ENCODE data around the gene PREX1. TPM values are rescaled to one million over a fixed set of nuclear protein-coding genes. Genes with fewer than 3 reads are reported as not detected.

PREX1 gene
- total RNA-seq, 4 donors from 2014 or later, result 7.5 to 10.9 (median 9.1) TPM

DNA sequence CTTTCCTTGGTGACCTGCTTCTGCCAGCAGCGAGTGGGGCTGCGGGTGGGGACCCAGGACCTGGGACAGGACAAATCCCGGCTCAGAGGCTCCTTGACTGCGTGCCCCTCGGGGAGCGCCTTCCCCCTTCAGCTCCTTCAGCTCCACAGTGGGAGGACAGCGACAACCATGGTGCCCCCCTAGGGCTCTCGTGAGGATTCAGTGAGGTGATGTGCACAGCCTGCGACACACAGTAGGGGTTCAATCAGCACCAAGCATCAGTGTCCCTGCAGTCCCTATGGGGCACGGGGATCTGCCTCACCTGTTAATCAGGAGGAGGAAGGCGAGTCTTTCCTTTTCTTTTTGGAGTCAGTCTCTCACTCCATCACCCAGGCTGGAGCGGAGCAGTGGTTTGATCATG is 209.2 kb downstream of the PREX1 start:
- in situ Hi-C loops (cut with MboI; ENCODE audit: low sequenced_read_pairs in 4 of 4) (loop anchor here (5.0 to 25.0 kb wide), 8 partner anchors 831 to 1431 kb away; partner anchors contain the start of gene SULF2 (in 3 of the 4)), intact Hi-C loops (cut with DNase I; ENCODE audit: low total_unique reads) (no loop called here)
- TF ChIP-seq CTCF (IDR thresholded peaks at IDR 0.05 in 4 of 5, conservative IDR thresholded peaks at IDR 0.05 in 1 of 5) (no peak), POLR2A (IDR thresholded peaks at IDR 0.05) (no peak)
- DNase-seq (no peak), ATAC-seq (no peak)
- Histone ChIP-seq H3K36me3 (no peaks in the 10 kb centered on the region), H3K4me3 (no peak overlapping the region), H3K27me3 (no peaks in the 10 kb centered on the region), H3K9me3 (no peaks in the 10 kb centered on the region), H3K27ac (no peak overlapping the region), H3K4me1 (peaks cover 5 to 11% of the 10 kb centered on the region in 2 donors)

- ATAC-seq (no peak), DNase-seq (no peak)
- in situ Hi-C loops (cut with MboI; ENCODE audit: low sequenced_read_pairs in 4 of 4), result loop anchor here (5.0 to 25.0 kb wide), 8 partner anchors 831 to 1431 kb away; partner anchors contain the start of gene SULF2 (in 3 of the 4)
- Histone ChIP-seq H3K4me3 (no peak overlapping the region), H3K27me3 (no peaks in the 10 kb centered on the region), H3K36me3 (no peaks in the 10 kb centered on the region), H3K9me3 (no peaks in the 10 kb centered on the region), H3K27ac (no peak overlapping the region), H3K4me1 (peaks cover 5 to 11% of the 10 kb centered on the region in 2 donors)
- intact Hi-C loops (cut with DNase I; ENCODE audit: low total_unique reads), result no loop called here
- TF ChIP-seq POLR2A (IDR thresholded peaks at IDR 0.05), result no peak
- TF ChIP-seq CTCF (IDR thresholded peaks at IDR 0.05 in 4 of 5, conservative IDR thresholded peaks at IDR 0.05 in 1 of 5), result no peak
Observed at GRCh38 chr20:48618052-48618451, 209.7 kb downstream of the PREX1 start.

- ATAC-seq (no peak), DNase-seq (no peak)
- Histone ChIP-seq H3K4me3 (no peak overlapping the region), H3K4me1 (peaks cover 5 to 11% of the 10 kb centered on the region in 2 donors), H3K36me3 (no peaks in the 10 kb centered on the region), H3K27ac (no peak overlapping the region), H3K9me3 (no peaks in the 10 kb centered on the region), H3K27me3 (no peaks in the 10 kb centered on the region)
- in situ Hi-C loops (cut with MboI; ENCODE audit: low sequenced_read_pairs in 4 of 4) (loop anchor here (5.0 to 25.0 kb wide), 8 partner anchors 830 to 1430 kb away; partner anchors contain the start of gene SULF2 (in 3 of the 4)), intact Hi-C loops (cut with DNase I; ENCODE audit: low total_unique reads) (no loop called here)
- TF ChIP-seq POLR2A (IDR thresholded peaks at IDR 0.05) (no peak), CTCF (IDR thresholded peaks at IDR 0.05 in 4 of 5, conservative IDR thresholded peaks at IDR 0.05 in 1 of 5) (no peak)
Observed at GRCh38 chr20:48617481-48617880, 210.3 kb downstream of the PREX1 start.

GRCh38 chr20:48616481-48616880 is 211.3 kb downstream of the PREX1 start:
- intact Hi-C loops (cut with DNase I; ENCODE audit: low total_unique reads) (no loop called here), in situ Hi-C loops (cut with MboI; ENCODE audit: low sequenced_read_pairs in 4 of 4) (loop anchor here (5.0 to 25.0 kb wide), 8 partner anchors 829 to 1429 kb away; partner anchors contain the start of gene SULF2 (in 3 of the 4))
- no peak for ATAC-seq
- Histone ChIP-seq H3K27me3 (no peaks in the 10 kb centered on the region), H3K27ac (no peak overlapping the region), H3K4me1 (peaks cover 5 to 11% of the 10 kb centered on the region in 2 donors), H3K9me3 (no peaks in the 10 kb centered on the region), H3K4me3 (no peak overlapping the region), H3K36me3 (no peaks in the 10 kb centered on the region)
- no peak for DNase-seq
- TF ChIP-seq CTCF (IDR thresholded peaks at IDR 0.05 in 4 of 5, conservative IDR thresholded peaks at IDR 0.05 in 1 of 5) (no peak), POLR2A (IDR thresholded peaks at IDR 0.05) (no peak)

- DNase-seq, result no peak
- intact Hi-C loops (cut with DNase I; ENCODE audit: low total_unique reads) (no loop called here), in situ Hi-C loops (cut with MboI; ENCODE audit: low sequenced_read_pairs in 4 of 4) (loop anchor here (5.0 to 25.0 kb wide), 8 partner anchors 829 to 1429 kb away; partner anchors contain the start of gene SULF2 (in 3 of the 4))
Observed at GRCh38 chr20:48615871-48616270, 211.9 kb downstream of the PREX1 start.

More at GRCh38 chr20:48615871-48616270, 211.9 kb downstream of the PREX1 start:
- Histone ChIP-seq H3K9me3 (no peaks in the 10 kb centered on the region), H3K27ac (no peak overlapping the region), H3K4me1 (peaks cover under 1 to 6% of the 10 kb centered on the region in 2 donors), H3K27me3 (no peaks in the 10 kb centered on the region), H3K36me3 (no peaks in the 10 kb centered on the region), H3K4me3 (no peak overlapping the region)
- no peak for ATAC-seq
- TF ChIP-seq POLR2A (IDR thresholded peaks at IDR 0.05) (no peak), CTCF (IDR thresholded peaks at IDR 0.05 in 4 of 5, conservative IDR thresholded peaks at IDR 0.05 in 1 of 5) (no peak)

All from gastrocnemius medialis (tissue), 4 donors.